Measurements from ENCODE around the gene CLC.
"Not testable (repeated sequence)": the region's sequence is repeated elsewhere in the genome, so short reads cannot be mapped to it uniquely, and the experiment has no call there.

Gene CLC

GRCh38 chr19:39731685-39732084 lies 6.1 kb downstream of the CLC start:
- in situ Hi-C loops (cut with MboI; ENCODE audit: low sequenced_read_pairs): no loop called here

- in situ Hi-C loops (cut with MboI; ENCODE audit: low sequenced_read_pairs): no loop called here
Measured at GRCh38 chr19:39729594-39729993, 8.2 kb downstream of the CLC start.

- in situ Hi-C loops (cut with MboI; ENCODE audit: low sequenced_read_pairs): no loop called here
Measured at GRCh38 chr19:39728040-39728439, 9.8 kb downstream of the CLC start.

- in situ Hi-C loops (cut with MboI; ENCODE audit: low sequenced_read_pairs): no loop called here
Measured at GRCh38 chr19:39727070-39727800, 10.6 kb downstream of the CLC start.

- in situ Hi-C loops (cut with MboI; ENCODE audit: low sequenced_read_pairs): no loop called here
Measured at GRCh38 chr19:39725995-39726394, 11.8 kb downstream of the CLC start.

- in situ Hi-C loops (cut with MboI; ENCODE audit: low sequenced_read_pairs): not testable (repeated sequence)
Measured at GRCh38 chr19:39720144-39720543, 17.7 kb downstream of the CLC start.

- in situ Hi-C loops (cut with MboI; ENCODE audit: low sequenced_read_pairs): no loop called here
Measured at GRCh38 chr19:39710333-39710890, 27.4 kb downstream of the CLC start.

- in situ Hi-C loops (cut with MboI; ENCODE audit: low sequenced_read_pairs): no loop called here
Measured at GRCh38 chr19:39709026-39709872, 28.6 kb downstream of the CLC start.

- in situ Hi-C loops (cut with MboI; ENCODE audit: low sequenced_read_pairs): no loop called here
Measured at GRCh38 chr19:39708594-39708993, 29.2 kb downstream of the CLC start.

GRCh38 chr19:39705578-39706188 lies 32.1 kb downstream of the CLC start:
- in situ Hi-C loops (cut with MboI; ENCODE audit: low sequenced_read_pairs): no loop called here

GRCh38 chr19:39704181-39705044 lies 33.4 kb downstream of the CLC start, which contains the start of gene LGALS14:
LGALS14 (plus strand) TSS chr19:39704481; CDS start chr19:39704529, 48 bp downstream.
- in situ Hi-C loops (cut with MboI; ENCODE audit: low sequenced_read_pairs): no loop called here

GRCh38 chr19:39701291-39701690 lies 36.5 kb downstream of the CLC start:
- in situ Hi-C loops (cut with MboI; ENCODE audit: low sequenced_read_pairs): no loop called here

- in situ Hi-C loops (cut with MboI; ENCODE audit: low sequenced_read_pairs): no loop called here
Measured at GRCh38 chr19:39698535-39698934, 39.3 kb downstream of the CLC start.

- in situ Hi-C loops (cut with MboI; ENCODE audit: low sequenced_read_pairs): no loop called here
Measured at GRCh38 chr19:39696387-39696786, 41.4 kb downstream of the CLC start.

- in situ Hi-C loops (cut with MboI; ENCODE audit: low sequenced_read_pairs): no loop called here
Measured at GRCh38 chr19:39695759-39696158, 42.1 kb downstream of the CLC start.

GRCh38 chr19:39692822-39693221 lies 45.0 kb downstream of the CLC start:
- in situ Hi-C loops (cut with MboI; ENCODE audit: low sequenced_read_pairs): no loop called here

GRCh38 chr19:39692166-39692565 lies 45.7 kb downstream of the CLC start:
- in situ Hi-C loops (cut with MboI; ENCODE audit: low sequenced_read_pairs): no loop called here

- in situ Hi-C loops (cut with MboI; ENCODE audit: low sequenced_read_pairs): not testable (repeated sequence)
Measured at GRCh38 chr19:39688637-39689036, 49.2 kb downstream of the CLC start.

- in situ Hi-C loops (cut with MboI; ENCODE audit: low sequenced_read_pairs): no loop called here
Measured at GRCh38 chr19:39686739-39687138, 51.1 kb downstream of the CLC start.

GRCh38 chr19:39684267-39684666 lies 53.6 kb downstream of the CLC start:
- in situ Hi-C loops (cut with MboI; ENCODE audit: low sequenced_read_pairs): no loop called here
